HEK293T (cell line): Measurements from ENCODE around the gene AIFM1.

Source experiments
- CTCF ChIA-PET: fragments of 350-600 bp; formaldehyde crosslinking; extraction: SDS; loops from one replicate; lab custom pipeline; 2021; ENCODE audit warnings: antibody characterized with exemption, inconsistent platforms; lab: Yijun Ruan, JAX
- POLR2A ChIA-PET: fragments of 350-600 bp; formaldehyde crosslinking; extraction: SDS; loops from one replicate; lab custom pipeline; 2020; ENCODE audit warnings: antibody characterized with exemption, inconsistent platforms; lab: Yijun Ruan, JAX
- DNase-seq: peaks from one replicate; pipeline ENCODE4 v3.0.0; 2012; ENCODE audit warnings: mixed read lengths; ENCODE audit errors: extremely low spot score
- ARNT ChIP-seq: fragments of 450-650 bp; IDR thresholded peaks from 2 replicates; pipeline ENCODE4 v1.6.1; 2017; ENCODE audit warnings: mild to moderate bottlenecking
- BHLHE40 ChIP-seq: fragments of 450-650 bp; IDR thresholded peaks from 2 replicates; pipeline ENCODE4 v1.6.1; 2016; ENCODE audit warnings: mild to moderate bottlenecking, moderate library complexity, borderline replicate concordance
- CTBP1 ChIP-seq: fragments of 450-650 bp; IDR thresholded peaks from 2 replicates; pipeline ENCODE4 v1.6.1; 2016; ENCODE audit warnings: borderline replicate concordance
- ELF4 ChIP-seq: fragments of 450-650 bp; IDR thresholded peaks from 2 replicates; pipeline ENCODE4 v1.6.1; 2017; ENCODE audit warnings: antibody characterized with exemption
- FOXA1 ChIP-seq: fragments of 450-650 bp; IDR thresholded peaks from 2 replicates; pipeline ENCODE4 v1.6.1; 2016; ENCODE audit warnings: mild to moderate bottlenecking
- FOXK2 ChIP-seq: fragments of 450-650 bp; IDR thresholded peaks from 2 replicates; pipeline ENCODE4 v1.6.1; 2016; ENCODE audit warnings: mild to moderate bottlenecking
- FOXM1 ChIP-seq: fragments of 450-650 bp; IDR thresholded peaks from 2 replicates; pipeline ENCODE4 v1.6.1; 2017; ENCODE audit warnings: mild to moderate bottlenecking, borderline replicate concordance
- HDGF ChIP-seq: fragments of 450-650 bp; IDR thresholded peaks from 2 replicates; pipeline ENCODE4 v1.6.1; 2017; ENCODE audit warnings: antibody characterized with exemption, borderline replicate concordance
- L3MBTL2 ChIP-seq: fragments of 450-650 bp; conservative IDR thresholded peaks from 2 replicates; pipeline ENCODE4 v1.6.1; 2016; ENCODE audit warnings: mild to moderate bottlenecking
- LEF1 ChIP-seq: fragments of 450-650 bp; IDR thresholded peaks from 2 replicates; pipeline ENCODE4 v1.6.1; 2017; ENCODE audit warnings: mild to moderate bottlenecking, borderline replicate concordance
- NFRKB ChIP-seq: fragments of 450-650 bp; IDR thresholded peaks from 2 replicates; pipeline ENCODE4 v1.6.1; 2016; ENCODE audit warnings: mild to moderate bottlenecking, moderate library complexity
- PKNOX1 ChIP-seq: fragments of 450-650 bp; IDR thresholded peaks from 2 replicates; pipeline ENCODE4 v1.6.1; 2016
- SP1 ChIP-seq: fragments of 450-650 bp; IDR thresholded peaks from 2 replicates; pipeline ENCODE4 v1.6.1; 2017
- SUZ12 ChIP-seq: fragments of 450-650 bp; IDR thresholded peaks from 2 replicates; pipeline ENCODE4 v1.6.1; 2016; ENCODE audit warnings: mild to moderate bottlenecking
- TARDBP ChIP-seq: fragments of 450-650 bp; IDR thresholded peaks from 2 replicates; pipeline ENCODE4 v1.6.1; 2016
- ZNF384 ChIP-seq: fragments of 450-650 bp; IDR thresholded peaks from 2 replicates; pipeline ENCODE4 v1.6.1; 2016

The AIFM1 gene

GRCh38 chrX:130082244-130083106 lies 83.2 kb downstream of the AIFM1 start:
- no peak for TF ChIP-seq FOXM1
- TF ChIP-seq FOXA1 = no peak
- no peak for TF ChIP-seq L3MBTL2
- no peak for TF ChIP-seq CTBP1
- TF ChIP-seq TARDBP = no peak
- TF ChIP-seq FOXK2 = no peak
- no peak for TF ChIP-seq BHLHE40
- no peak for TF ChIP-seq SUZ12
- DNase-seq = no peak
- ChIA-PET POLR2A (no interaction called here), CTCF (no interaction called here)

GRCh38 chrX:130081421-130082045 lies 84.1 kb downstream of the AIFM1 start:
- TF ChIP-seq FOXA1 = no peak
- DNase-seq = no peak
- ChIA-PET CTCF (interaction anchor here (1.0 to 1.6 kb wide), 3 partner anchors 39 to 156 kb away, joined by 3 to 5 read pairs (median 4); no protein-coding TSS in a partner anchor), POLR2A (interaction anchor here (1.4 kb wide), 1 partner anchor 39 kb away, joined by 3 read pairs; no protein-coding TSS in a partner anchor)

GRCh38 chrX:130080791-130081367 lies 84.8 kb downstream of the AIFM1 start:
- CTCF ChIA-PET = interaction anchor here (1.0 to 1.6 kb wide), 5 partner anchors 40 to 836 kb away, joined by 3 to 11 read pairs (median 4); no protein-coding TSS in a partner anchor

GRCh38 chrX:130079824-130080406 lies 85.7 kb downstream of the AIFM1 start:
- peak; percentile 83 for DNase-seq
- TF ChIP-seq HDGF = no peak
- TF ChIP-seq BHLHE40 = no peak
- TF ChIP-seq ELF4 = no peak
- no peak for TF ChIP-seq FOXA1
- TF ChIP-seq SP1 = no peak
- TF ChIP-seq NFRKB = no peak
- TF ChIP-seq ZNF384 = no peak
- no peak for TF ChIP-seq SUZ12
- no peak for TF ChIP-seq CTBP1
- TF ChIP-seq L3MBTL2 = no peak
- TF ChIP-seq ARNT = no peak
- no peak for TF ChIP-seq FOXM1
- TF ChIP-seq PKNOX1 = no peak
- ChIA-PET POLR2A (no interaction called here), CTCF (interaction anchor here (0.7 to 1.6 kb wide), 17 partner anchors 9 to 839 kb away, joined by 3 to 11 read pairs (median 4); no protein-coding TSS in a partner anchor)

More at GRCh38 chrX:130080791-130081367, 84.8 kb downstream of the AIFM1 start:
- POLR2A ChIA-PET = interaction anchor here (1.4 kb wide), 1 partner anchor 39 kb away, joined by 3 read pairs; no protein-coding TSS in a partner anchor
- no peak for TF ChIP-seq ARNT
- TF ChIP-seq LEF1 = no peak
- no peak for TF ChIP-seq FOXM1
- no peak for TF ChIP-seq CTBP1
- no peak for DNase-seq
